Stimulated activated CD8-positive, alpha-beta memory T cell treated with anti-CD3 and anti-CD28 coated beads, Interleukin-4, amount 100 ng/mL, for 24 hours (primary cell): ENCODE data around the gene SLK.

Experiments
- DNase-seq: peaks from one replicate; pipeline ENCODE4 v3.0.0-alpha.2; 2020; ENCODE audit warnings: low read depth

SLK gene

DNA sequence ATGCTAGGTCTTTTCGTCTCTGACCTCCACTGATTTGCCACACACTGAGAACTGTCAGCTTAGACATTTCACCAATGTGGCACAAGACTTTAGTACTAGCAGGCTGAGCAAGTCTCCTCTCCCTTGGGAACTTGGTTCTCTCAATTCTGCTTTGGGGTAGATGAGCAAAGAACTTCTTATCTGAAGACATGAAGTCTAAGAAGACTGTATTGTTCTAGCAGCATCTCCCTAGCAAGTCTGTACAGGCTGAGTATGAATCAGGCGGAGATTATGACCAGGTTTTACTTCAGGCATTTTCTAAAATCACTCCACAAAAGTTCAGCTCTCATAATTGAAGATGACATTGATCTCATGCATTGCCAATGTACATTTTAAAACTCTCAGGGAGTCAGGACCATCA is 25.1 kb upstream of the SLK start:
- no peak for DNase-seq

DNA sequence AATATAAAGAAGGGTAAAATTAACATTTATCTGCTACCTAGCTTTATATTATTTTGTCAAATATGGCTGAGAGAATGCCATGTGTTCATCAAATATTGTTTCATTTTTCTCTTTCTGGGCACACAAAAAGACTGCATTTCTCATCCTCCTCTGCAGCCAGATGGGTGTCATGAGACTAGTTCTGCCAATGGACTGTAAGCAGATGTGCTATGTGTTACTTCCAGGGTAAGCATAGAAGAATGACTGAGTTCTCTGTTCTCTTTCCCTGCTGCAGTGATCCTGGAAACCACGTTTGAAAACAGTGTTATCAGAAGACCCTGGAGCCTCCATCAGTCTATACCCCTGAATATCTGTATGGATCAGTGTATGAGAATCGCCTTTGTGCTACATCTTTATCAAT is 24.1 kb upstream of the SLK start:
- DNase-seq = no peak

DNA sequence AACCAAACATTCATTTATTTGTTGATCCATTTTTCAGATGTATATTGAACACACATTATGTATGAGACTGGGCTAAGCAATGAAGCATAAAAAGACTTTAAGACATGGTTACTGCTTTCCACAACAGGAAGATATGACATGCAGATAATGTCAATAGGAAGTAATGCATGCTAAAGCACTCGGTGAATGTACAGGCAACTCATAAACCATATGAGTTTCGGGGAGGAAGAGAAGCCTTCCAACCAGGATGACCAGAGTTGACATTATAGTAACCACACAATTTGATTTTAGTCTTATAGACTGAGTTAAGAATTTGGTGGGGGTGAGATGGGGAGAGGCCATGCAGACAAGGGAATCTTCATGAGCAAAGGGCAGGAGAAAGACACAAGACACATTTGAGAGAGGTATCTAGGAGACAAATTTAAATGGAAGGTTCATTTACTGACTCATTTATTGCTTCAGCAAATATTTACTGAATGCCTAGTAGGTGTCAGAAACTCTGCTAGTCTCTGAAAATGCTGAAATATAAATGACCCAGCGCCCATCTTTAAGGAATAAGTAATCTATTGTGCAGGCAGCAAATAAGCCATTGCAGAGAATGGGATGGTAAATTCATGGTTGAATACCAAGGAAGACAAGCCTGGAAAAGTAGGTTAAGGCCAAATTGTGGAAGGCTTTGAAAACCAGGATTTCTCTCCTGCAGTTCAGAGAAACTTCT is 19.0 kb upstream of the SLK start:
- no peak for DNase-seq

DNA sequence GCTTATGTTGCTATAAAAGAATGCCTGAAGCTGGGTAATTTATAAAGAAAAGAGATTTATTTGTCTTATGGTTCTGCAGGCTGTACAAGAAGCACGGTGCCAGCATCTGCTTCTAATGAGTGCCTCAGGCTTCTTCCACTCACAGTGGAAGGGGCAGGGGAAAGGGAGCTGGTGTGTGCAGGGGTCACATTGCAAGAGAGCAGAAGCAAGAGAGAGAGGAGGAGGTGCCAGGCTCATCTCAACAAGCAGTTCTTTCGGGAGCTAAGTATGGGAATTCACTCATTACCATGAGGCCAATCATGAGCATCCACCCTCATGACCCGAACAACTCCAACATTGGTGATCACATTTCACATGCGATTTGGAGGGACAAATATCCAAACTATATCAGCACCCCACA is 17.2 kb upstream of the SLK start:
- no peak for DNase-seq

DNA sequence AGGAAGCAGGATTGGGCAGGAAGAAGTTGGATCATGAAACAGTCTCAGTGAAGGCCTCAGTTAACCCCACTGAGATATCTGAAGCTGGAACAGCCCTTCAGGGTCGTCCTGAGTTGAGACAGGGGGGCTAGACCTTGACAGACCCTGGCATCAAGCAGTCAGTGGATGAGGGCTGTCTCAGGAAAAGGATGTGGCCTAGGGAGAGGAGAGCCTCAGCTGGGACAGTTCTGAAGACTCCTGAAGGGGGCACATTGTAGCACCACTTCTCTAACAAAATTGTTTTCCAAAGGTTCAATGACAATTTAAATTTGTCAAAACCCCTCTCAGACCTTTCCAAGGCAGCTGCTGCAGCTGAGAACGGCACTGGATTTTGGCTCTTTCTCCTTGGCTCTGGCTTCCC is 15.8 kb upstream of the SLK start:
- no peak for DNase-seq

DNA sequence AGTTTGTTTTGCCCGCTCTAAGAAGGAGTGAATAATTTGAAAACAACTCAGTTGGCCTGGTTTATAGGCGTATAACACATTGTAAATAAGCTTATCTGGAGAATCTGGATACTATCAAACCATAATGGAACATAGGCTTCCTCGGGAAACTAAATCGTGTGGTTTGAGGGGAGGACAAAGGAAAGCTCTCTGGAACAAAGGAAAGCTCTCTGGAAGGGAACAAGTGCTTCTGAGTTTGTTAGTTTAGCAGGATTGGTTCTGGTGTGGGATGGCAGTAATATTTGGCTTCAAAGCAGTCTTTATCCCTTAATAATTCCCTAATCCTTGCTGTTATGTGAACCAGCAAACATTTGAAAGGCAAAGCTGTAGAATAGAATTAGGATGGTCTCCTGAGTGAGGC is 15.0 kb upstream of the SLK start:
- no peak for DNase-seq

DNA sequence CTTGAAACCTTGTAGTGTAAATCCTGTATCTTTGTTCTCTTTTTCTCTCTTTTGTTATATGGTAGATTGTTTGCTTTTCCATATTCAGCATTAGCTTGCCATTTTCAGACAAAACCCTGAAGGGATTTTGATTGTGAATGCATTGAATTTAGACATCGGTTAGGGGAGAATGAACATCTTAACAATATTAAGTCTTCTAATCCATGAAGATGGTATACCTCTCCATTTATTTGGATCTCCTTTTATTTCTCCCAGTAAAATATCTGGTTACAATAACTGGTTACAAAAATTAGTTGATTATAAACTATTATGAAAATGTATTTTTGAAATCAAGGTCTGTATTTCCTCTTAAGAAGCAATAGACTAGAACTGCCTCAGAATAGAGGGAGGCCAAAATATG is 12.4 kb upstream of the SLK start:
- no peak for DNase-seq

DNA sequence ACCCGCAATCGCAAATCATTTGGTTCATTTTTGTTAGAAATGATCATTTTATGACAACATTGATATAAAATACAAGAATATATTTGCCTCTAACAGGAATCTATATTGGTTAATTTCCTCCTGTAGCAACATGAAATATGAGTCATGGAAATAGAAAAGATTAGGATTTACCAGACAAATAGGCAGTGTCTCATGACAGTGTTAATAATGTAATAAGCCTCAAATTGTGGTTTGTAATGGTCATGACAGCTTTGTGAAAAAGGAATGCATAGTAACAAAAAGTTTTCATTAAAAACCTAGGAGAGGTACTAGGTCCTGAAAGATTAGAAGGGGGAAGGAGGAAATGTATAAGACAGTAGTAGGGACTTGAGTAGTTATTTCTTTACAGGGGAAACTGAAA is 7.9 kb upstream of the SLK start:
- no peak for DNase-seq

DNA sequence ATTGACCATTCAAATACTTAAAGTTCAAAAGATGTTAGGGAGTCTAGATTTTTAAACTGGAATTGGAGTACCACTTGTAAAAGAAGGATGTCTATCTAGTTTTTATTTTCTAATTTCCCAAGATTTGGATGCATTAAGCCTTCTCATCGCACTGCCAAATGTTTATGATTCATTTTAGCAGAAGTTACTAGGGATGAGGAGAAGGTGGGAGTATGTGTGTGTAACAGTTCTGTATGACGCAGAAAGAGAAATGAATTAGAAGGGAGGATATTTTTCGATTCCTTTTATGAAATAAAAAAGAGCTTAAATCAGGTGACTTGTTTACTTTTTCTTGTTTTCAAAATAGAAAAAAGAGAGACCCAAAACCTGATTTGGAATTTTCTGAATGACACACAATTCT is 6.8 kb upstream of the SLK start:
- DNase-seq = no peak

DNA sequence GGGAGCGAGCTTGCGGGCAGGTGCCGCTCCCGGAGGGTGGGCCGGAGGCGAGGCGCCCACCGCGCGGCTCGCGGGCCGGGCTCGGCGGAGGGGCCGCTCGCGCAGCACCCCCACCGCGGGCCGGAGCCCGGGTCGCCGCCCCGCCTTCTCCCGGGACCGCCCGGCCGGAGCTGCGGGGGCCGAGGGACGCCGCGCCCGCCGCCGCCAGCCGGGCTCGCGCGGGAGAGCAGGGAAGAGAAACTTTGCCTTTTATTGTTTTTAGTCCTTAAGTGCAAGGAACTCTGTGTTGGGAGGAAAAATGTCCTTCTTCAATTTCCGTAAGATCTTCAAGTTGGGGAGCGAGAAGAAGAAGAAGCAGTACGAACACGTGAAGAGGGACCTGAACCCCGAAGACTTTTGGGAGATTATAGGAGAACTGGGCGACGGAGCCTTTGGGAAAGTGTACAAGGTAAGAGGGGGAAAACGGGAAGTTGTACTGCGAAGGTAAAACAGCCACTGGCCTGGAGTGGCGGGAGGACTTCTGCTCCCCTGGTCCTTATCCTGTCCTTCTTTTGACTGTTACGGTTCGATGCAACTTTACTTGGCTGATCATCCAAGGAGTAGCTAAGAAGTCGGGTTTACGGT is 620 bp downstream of the SLK start:
- DNase-seq = no peak

DNA sequence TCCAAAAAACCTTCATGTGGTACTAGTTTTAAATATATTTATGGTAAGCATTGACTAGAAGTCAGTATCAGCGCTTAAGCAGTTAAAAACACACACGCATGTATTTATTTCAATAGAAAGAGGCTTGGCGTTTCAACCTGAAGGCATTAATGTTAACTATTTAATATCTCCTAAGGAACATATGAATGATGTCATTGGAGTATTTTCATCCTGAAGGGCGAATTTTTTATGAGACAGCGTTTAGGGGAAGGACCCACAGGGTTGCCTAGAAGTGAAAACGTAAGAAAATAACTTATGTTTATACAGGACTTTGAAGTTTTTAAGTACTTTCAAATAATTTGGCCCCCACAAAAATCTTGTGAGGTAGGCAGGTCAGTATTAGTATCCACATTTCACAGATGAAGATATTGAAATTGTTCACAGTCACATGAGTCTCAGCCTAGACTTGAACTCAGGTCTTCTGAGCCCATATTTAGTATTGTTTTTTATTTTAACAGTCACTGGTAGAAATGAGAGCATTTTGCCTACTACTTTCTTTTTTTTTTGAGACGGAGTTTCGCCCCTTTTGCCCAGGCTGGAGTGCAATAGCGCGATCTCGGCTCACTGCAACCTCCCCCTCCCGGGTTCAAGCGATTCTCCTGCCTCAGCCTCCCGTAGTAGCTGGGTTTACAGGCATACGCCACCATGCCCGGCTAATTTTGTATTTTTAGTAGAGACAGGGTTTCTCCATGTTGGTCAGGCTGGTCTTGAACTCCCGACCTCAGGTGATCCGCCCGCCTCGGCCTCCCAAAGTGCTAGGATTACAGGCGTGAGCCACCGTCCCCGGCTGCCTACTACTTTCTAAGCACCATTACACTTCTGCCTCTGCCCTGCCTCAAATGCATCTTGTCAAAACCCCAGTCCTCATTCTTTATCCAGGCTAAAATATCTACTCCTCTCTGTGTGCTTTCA is 1.8 kb downstream of the SLK start:
- no peak for DNase-seq

DNA sequence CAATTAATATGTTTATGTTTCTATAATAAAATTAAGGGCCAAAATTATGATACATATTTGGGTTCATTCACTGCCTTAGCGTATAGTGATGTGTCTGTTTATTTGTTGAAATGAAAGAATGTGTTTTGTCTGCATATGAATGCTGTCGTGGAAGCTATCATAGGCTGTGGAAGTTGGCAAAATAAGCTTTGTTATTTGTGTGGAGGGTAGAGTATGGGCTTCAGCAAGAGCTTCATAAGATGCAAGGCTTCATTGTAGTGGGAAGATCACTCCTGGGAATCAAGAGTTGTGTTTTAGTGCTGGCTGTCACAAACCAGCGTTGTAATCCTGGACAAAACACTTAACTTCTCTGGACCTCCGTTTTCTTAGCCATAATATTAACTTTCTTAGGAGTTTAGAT is 2.5 kb downstream of the SLK start:
- no peak for DNase-seq

DNA sequence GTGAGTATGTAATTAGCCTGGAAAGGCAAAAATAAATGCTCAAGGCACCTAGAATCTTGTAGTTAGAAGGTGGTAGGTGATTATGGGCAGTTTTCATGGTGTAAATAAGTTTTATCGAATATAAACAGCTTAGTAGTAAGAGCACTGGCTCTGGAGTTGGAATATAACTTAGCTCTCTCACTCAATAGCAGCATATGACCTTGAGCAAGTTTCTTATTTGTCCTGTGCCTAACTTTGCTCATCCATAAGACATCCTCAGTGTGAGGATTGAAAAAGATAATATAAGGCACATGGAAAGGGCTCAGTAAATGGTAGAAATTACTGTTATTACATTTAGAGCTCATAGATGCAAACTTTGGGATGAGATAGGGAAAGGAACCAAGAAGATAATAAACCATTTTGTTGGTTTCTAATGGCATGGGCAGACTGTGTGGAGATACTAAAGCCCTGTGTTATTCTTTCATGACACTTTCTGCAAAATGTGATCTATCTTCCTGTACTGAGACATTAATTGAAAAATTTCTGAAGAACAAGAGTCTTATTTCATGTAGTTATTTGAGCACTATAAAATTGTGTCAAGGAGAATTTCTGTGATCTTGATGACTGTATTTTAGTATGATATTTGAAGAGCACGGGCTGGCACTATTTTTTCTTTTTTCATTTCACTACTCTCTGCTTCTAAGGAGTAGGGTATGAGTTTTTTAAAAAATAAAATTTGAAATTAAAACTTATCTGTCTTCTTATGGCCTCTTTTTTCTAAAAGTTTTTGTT is 3.1 kb downstream of the SLK start:
- no peak for DNase-seq

DNA sequence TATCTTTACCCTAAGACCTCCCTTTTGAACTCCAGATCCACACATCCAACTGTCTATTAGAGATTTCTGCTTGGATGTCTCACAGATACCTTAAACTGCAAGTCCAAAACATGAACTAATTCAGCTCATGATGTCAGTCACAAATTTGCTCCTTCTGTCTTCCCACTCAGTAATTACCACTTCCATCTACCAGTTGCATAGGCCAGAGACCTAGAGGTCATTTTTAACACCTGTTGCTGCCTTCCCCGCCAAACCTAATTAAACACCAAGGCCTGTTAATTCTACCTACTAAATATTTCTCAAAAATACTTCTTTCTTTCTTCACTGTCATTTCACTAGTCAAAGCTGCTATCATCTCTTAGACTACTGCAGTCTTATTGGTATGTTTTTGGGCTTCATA is 8.2 kb downstream of the SLK start:
- no peak for DNase-seq

DNA sequence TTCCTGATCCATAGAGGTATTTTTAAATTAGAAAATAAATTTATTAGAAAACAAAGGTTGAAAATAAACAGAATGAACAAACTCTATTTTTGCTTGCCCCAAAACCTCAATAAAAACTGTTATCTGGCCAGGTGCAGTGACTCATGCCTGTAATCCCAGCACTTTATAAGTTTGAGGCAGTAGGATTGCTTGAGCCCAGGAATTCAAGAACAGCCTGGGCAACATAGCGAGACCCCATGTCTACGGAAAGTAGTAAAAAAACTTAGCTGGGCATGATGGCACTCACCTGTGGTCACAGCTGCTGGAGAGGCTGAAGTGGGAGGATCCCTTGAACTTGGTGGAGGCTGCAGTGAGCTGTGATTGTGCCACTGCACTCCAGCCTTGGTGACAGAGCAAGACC is 10.3 kb downstream of the SLK start:
- DNase-seq = no peak

DNA sequence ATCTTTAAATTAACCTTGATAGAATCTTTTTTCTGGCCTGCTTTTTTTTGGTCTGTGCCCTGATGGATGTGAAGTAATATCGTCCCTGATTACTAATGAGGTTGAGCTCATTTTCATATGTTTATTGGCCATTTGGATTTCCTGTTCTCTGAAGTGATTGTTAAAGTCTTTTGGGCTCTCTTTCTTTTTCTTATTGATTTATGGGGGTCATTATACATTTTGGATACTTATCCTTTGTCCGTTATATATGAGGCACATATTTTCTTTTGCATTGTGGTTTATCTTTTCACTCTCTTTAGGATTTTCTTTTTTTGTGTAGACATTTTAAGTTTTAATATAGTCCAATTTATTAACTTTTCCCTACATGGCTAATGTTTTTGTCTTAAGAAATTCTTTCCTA is 12.6 kb downstream of the SLK start:
- no peak for DNase-seq

DNA sequence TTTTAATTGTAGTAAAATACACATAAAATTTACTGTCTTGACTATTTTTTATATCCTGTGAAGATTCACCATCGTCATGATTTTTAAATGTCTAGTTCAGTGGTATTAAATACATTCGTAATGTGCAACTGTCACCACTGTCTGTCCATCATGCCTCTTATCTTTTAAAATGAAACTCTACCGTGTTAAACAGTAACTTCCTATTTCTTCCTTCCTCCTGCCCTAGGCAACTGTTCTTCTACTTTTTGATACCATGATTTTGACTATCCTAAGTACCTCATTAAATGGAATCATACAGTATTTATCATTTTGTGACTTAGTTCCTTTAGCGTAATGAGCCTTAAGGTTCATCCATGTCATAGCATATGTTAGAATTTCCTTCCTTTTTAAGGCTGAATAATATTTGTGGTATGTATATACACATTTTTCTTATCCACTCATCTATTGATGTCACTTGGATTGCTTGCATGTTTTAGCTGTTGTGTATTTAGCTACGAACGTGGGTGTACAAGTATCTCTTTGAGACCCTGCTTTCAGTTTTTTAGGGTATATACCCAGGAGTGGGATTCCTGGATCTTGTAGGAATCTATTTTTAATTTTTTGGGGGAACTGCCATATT is 13.5 kb downstream of the SLK start:
- DNase-seq = no peak

DNA sequence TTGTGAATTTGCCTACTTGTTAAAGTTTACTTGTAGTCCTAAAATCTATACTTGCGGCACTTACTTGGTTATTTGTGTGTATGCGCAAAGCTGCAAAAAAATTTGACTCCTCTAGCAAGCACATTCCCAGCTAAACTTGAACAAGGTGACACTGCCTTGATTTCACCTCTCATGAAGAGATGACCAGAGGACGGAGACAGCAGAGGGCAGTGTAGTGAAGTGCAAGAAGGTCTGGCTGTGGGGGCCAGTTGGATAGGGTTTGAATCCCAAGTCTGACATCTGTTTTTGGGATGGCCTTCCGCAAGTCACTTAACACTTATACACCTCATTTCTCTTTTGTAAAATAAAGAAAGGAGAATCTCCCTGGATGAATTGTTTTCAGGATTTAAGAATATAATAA is 15.7 kb downstream of the SLK start:
- DNase-seq = no peak

DNA sequence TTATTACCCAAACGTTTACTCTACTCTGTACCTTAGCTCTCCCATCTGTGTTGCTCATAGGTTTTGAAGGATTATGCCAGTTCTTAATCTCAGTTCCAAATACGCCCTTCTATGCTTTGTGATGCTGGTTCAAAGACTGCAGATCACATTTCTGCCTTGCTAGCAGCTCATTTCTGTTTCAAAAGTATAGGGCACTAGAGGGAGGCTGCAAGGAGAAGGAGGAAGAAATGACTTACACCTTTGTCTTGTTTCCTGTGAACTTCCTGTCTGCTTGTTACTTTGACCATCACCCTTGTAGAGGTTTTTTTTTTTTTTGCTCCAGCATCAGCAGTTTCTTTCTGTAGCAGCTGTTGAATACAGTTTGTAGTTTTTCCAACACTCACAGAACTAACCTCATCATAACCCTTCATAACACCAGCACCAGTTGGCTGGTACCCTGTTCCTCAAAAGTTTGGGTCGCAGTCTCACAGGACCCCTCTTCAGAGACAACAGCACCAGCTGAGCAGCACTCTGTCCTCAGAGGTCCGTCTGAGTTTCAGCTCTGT is 16.5 kb downstream of the SLK start:
- DNase-seq = no peak

DNA sequence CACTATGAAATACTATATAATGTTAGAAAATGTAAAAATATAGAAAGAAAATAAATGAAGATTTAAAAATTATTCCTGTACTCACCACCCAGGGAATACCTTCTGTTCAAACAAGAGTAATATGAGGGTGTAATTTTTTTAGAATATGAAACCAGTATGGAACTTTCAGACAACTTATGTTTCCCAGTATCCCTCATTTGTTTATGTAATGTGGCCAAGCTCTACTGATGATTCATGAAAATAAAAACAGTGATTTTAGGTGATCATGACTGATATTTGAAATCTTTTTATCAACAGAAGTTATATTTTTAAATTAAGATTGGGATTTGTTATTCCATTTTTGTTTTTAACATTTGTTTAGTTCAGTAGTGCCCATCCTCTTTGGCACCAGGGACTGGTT is 18.8 kb downstream of the SLK start:
- no peak for DNase-seq

DNA sequence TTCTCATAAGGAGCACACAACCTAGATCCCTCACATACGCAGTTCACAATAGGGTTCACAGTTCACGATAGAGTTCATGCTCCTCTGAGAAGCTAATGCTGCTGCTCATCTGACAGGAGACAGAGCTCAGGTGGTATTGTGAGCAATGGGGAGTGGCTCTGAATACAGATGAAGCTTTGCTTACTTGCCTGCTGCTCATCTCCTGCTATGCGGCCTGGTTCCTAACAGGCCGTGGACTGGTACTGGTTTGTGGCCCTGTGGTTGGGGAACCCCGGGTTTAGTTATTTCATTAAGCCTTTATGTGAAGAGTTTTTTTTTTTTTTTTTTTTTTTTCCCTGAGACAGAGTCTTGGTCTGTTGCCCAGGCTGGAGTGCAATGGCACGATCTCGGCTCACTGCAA is 19.4 kb downstream of the SLK start:
- no peak for DNase-seq

DNA sequence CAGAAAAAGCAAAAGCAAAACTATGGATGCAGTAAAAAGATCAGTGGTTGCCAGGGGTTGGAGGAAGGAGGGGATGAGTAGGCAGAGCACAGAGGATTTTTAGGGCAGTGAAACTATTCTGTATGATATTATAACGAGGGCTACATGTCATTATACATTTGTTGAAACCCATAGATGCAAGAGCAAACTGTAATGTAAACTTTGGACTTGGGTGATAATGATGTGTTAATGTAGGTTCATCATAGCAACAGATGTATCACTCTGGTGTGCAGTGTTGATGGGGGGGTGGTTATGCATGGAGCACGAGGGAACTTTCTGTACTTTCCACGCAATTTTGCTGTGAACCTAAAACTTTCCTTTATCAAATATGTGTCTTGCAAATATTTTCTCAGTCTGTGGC is 23.2 kb downstream of the SLK start:
- DNase-seq = no peak
